Epithelial cell of proximal tubule (primary cell): ENCODE data around the gene HERC3. TPM values are rescaled to one million over a fixed set of nuclear protein-coding genes. Genes with fewer than 3 reads are reported as not detected.

Source experiments
- DNase-seq: peaks from one replicate; pipeline ENCODE4 v3.0.0-alpha.2; 2011; ENCODE audit warnings: low read depth
- H3K4me3 ChIP-seq: 2 replicates; pipeline ENCODE4 v1.5.1; 2011; ENCODE audit warnings: low read depth, mild to moderate bottlenecking, low read length
- CTCF ChIP-seq: conservative IDR thresholded peaks from 2 replicates; pipeline ENCODE4 v1.5.1; 2012; ENCODE audit warnings: low read depth, mild to moderate bottlenecking, low read length
- total RNA-seq: library from RNA; depleted of rRNA; stranded (reverse); fragments of >200 nt; gene quantifications from 2 replicates; pipeline ENCODE4 v1.2.3, GENCODE V29; 2015

Gene HERC3
- total RNA-seq, 1 donor from 2014 or later = 14.0 TPM

- no peak overlapping the region for H3K4me3 ChIP-seq
- no peak for TF ChIP-seq CTCF
- DNase-seq = no peak
Observed at GRCh38 chr4:88629826-88630225, 37.5 kb downstream of the HERC3 start.

GRCh38 chr4:88630756-88631155, 38.5 kb downstream of the HERC3 start:
- no peak for DNase-seq
- no peak for TF ChIP-seq CTCF
- no peak overlapping the region for H3K4me3 ChIP-seq

GRCh38 chr4:88643932-88644331, 51.7 kb downstream of the HERC3 start:
- no peak for TF ChIP-seq CTCF
- no peak for DNase-seq
- no peak overlapping the region for H3K4me3 ChIP-seq

- no peak for DNase-seq
- no peak overlapping the region for H3K4me3 ChIP-seq
- TF ChIP-seq CTCF = no peak
Observed at GRCh38 chr4:88645994-88646393, 53.7 kb downstream of the HERC3 start.

- DNase-seq = no peak
- no peak overlapping the region for H3K4me3 ChIP-seq
- TF ChIP-seq CTCF = no peak
Observed at GRCh38 chr4:88646528-88647280, 54.4 kb downstream of the HERC3 start.

GRCh38 chr4:88649716-88650115, 57.4 kb downstream of the HERC3 start:
- no peak overlapping the region for H3K4me3 ChIP-seq
- DNase-seq = no peak
- no peak for TF ChIP-seq CTCF

- DNase-seq = no peak
- TF ChIP-seq CTCF = no peak
- H3K4me3 ChIP-seq = no peak overlapping the region
Observed at GRCh38 chr4:88653371-88653946, 61.2 kb downstream of the HERC3 start.
